Endodermal cell (in vitro differentiated cells): ENCODE data around the gene LDLRAD4. TPM values are rescaled to one million over a fixed set of nuclear protein-coding genes. Genes with fewer than 3 reads are reported as not detected.

Source experiments
- DNase-seq: peaks from one replicate; pipeline ENCODE4 v3.0.0-alpha.2; 2017
- H3K27ac ChIP-seq: 2 replicates; pipeline ENCODE4 v1.5.1; 2013; ENCODE audit warnings: mild to moderate bottlenecking, low read depth, low read length, moderate library complexity
- H3K27me3 ChIP-seq: 2 replicates; pipeline ENCODE4 v1.6.1; 2013; ENCODE audit warnings: mild to moderate bottlenecking, low read length, moderate library complexity; ENCODE audit not compliant: insufficient read depth, control insufficient read depth, poor library complexity, severe bottlenecking
- H3K36me3 ChIP-seq: 2 replicates; pipeline ENCODE4 v1.7.0; 2013; ENCODE audit warnings: mild to moderate bottlenecking, low read length, moderate library complexity; ENCODE audit not compliant: control insufficient read depth, insufficient read depth
- H3K4me1 ChIP-seq: one replicate; pipeline ENCODE4 v1.7.0; 2013; ENCODE audit warnings: low read length; ENCODE audit not compliant: control insufficient read depth, insufficient read depth
- H3K4me3 ChIP-seq: 2 replicates; pipeline ENCODE4 v1.5.1; 2013; ENCODE audit warnings: mild to moderate bottlenecking, low read length, moderate library complexity
- H3K9ac ChIP-seq: 2 replicates; pipeline ENCODE4 v1.6.1; 2013; ENCODE audit warnings: mild to moderate bottlenecking, low read length, moderate library complexity; ENCODE audit not compliant: poor library complexity, severe bottlenecking; ENCODE audit errors: extremely low read depth
- H3K9me3 ChIP-seq: 2 replicates; pipeline ENCODE4 v1.6.1; 2013; ENCODE audit warnings: mild to moderate bottlenecking, low read length, moderate library complexity; ENCODE audit not compliant: control insufficient read depth
- H3K27ac Mint-ChIP-seq: 2 replicates; pipeline ENCODE4 v1.8.0; 2020; ENCODE audit warnings: mixed read lengths
- H3K27me3 Mint-ChIP-seq: 2 replicates; pipeline ENCODE4 v1.8.0; 2021; ENCODE audit warnings: mild to moderate bottlenecking, mixed read lengths; ENCODE audit not compliant: insufficient read depth
- H3K36me3 Mint-ChIP-seq: 2 replicates; pipeline ENCODE4 v1.8.0; 2020; ENCODE audit warnings: low read depth, mixed read lengths
- H3K4me1 Mint-ChIP-seq: 2 replicates; pipeline ENCODE4 v1.8.0; 2020; ENCODE audit warnings: mixed read lengths
- H3K4me3 Mint-ChIP-seq: 2 replicates; pipeline ENCODE4 v1.8.0; 2020; ENCODE audit warnings: mild to moderate bottlenecking, moderate library complexity, mixed read lengths
- H3K9me3 Mint-ChIP-seq: 2 replicates; pipeline ENCODE4 v1.8.0; 2020; ENCODE audit warnings: mild to moderate bottlenecking, mixed read lengths
- WGBS, 2 experiments: methylation state at CpG; one replicate each; pipeline versions ENCODE4 v1.1.5 to v1.1.7; 2013; ENCODE audit warnings: missing lambda C conversion rate in 2 of 2, mixed read lengths in 1 of 2; ENCODE audit not compliant: insufficient coverage in 1 of 2, insufficient read length in 1 of 2; 5-methylcytosine and 5-hydroxymethylcytosine counted together
- total RNA-seq, 2 donors: library from RNA; stranded (reverse); fragmentation: NEBNext Ultra II Directional in 1 of 2; extraction: Animal tissue kit (Norgen Biotek cat#: 25700) in 1 of 2; gene quantifications; 2 replicates in 1 of 2; 3 replicates in 1 of 2; pipeline ENCODE4 v1.2.1, GENCODE V29; 2021
- TF ChIP-seq, protein P1 (sequence below): fragments of 200-600 bp; sonication (generic); conservative IDR thresholded peaks from 2 replicates; pipeline ENCODE4 v1.5.0; 2021; ENCODE audit warnings: antibody characterized with exemption, mild to moderate bottlenecking

The LDLRAD4 gene
- total RNA-seq, 2 donors from 2014 or later, result 14.9 to 15.1 TPM

DNA sequence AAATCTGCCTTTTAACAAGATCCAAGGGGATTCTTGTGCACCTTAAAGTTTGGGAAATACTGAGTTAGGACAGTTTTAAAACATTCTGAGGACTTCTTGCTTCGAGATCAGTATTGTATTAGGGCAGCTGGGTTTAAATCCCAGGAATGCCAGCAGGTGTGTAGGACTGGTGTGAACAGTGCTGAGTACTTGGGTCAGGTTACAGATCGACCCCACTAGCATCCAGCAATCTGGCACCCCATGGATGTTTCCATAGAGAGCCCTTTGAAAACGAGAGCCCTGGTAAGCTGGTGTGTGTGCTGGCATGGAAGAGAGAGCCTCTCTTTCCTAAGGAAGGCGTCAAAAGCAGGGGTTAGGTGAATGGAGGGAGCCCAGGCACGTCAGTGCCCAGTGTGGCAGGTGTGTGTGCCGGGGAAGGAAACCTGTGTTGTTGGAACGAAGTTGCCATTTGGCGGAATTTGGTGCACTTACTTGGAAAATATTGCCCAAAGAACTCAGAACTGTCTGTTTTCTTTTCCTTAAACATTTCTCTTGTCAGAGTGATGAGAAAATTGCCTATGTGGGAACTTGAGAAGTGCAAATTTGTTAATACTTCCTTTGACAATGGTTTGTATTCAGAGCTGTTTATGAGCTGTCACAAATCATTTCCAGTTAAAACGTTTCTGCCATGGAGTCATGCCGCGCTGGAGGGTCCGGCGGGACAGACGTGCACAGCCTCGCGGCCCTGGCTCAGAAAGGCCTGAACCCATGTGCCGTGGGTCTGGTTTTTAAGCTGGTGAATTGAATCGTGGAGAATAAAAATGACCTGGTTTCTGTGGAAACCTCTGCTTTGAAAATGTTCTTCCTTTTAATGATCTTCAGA, 38.1 kb downstream of the LDLRAD4 start:
- H3K27me3 ChIP-seq, result no peaks in the 10 kb centered on the region
- no peak overlapping the region for H3K4me3 ChIP-seq
- peaks cover 24% of the 10 kb centered on the region for H3K4me1 Mint-ChIP-seq
- DNase-seq, result peak; percentile 75
- H3K36me3 ChIP-seq, result no peaks in the 10 kb centered on the region
- H3K9ac ChIP-seq, result no peak overlapping the region
- H3K36me3 Mint-ChIP-seq, result no peaks in the 10 kb centered on the region
- no peaks in the 10 kb centered on the region for H3K27me3 Mint-ChIP-seq
- H3K27ac Mint-ChIP-seq, result no peak overlapping the region
- H3K27ac ChIP-seq, result no peak overlapping the region
- H3K4me3 Mint-ChIP-seq, result no peak overlapping the region
- H3K9me3 Mint-ChIP-seq, result no peaks in the 10 kb centered on the region
- TF ChIP-seq, protein P1, sequence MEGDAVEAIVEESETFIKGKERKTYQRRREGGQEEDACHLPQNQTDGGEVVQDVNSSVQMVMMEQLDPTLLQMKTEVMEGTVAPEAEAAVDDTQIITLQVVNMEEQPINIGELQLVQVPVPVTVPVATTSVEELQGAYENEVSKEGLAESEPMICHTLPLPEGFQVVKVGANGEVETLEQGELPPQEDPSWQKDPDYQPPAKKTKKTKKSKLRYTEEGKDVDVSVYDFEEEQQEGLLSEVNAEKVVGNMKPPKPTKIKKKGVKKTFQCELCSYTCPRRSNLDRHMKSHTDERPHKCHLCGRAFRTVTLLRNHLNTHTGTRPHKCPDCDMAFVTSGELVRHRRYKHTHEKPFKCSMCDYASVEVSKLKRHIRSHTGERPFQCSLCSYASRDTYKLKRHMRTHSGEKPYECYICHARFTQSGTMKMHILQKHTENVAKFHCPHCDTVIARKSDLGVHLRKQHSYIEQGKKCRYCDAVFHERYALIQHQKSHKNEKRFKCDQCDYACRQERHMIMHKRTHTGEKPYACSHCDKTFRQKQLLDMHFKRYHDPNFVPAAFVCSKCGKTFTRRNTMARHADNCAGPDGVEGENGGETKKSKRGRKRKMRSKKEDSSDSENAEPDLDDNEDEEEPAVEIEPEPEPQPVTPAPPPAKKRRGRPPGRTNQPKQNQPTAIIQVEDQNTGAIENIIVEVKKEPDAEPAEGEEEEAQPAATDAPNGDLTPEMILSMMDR, result no peak
- WGBS, 2 experiments, result 80 to 88% methylated on average over 15 to 18 of the region's 18 CpGs
- no peaks in the 10 kb centered on the region for H3K9me3 ChIP-seq
- no peaks in the 10 kb centered on the region for H3K4me1 ChIP-seq

DNA sequence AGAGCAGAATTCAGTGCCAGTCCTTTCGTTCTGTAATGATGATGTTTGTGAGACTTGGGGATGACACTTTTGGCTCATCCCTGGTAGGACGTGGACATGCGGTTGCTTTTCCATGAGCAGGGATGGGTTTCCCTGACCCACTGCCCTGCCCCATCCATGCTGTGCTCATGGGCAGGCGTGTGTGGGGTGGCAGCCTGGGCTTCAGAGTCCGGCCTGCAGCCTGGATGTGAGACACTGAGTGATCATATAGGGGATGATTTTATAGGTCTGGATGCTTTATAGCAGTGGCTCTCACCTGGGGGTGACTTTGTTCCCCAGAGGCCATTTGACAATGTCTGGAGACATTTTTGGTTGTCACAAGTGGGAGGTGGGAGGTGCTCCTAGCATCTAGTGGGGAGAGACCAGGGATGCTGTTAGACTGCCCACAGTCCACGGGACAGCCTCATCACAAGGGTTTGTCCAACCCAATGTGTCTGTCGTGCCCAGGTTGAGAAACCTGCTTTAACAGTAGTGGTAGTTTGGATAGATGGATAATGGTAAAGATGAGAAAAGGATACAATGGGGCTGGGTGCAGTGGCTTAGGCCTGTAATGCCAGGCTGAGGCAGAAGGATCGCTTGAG, 38.9 kb downstream of the LDLRAD4 start:
- H3K27ac Mint-ChIP-seq, result no peak overlapping the region
- WGBS, 2 experiments, result 85 to 89% methylated on average over 7 to 8 of the region's 8 CpGs
- no peaks in the 10 kb centered on the region for H3K4me1 ChIP-seq
- no peaks in the 10 kb centered on the region for H3K27me3 ChIP-seq
- no peaks in the 10 kb centered on the region for H3K36me3 ChIP-seq
- no peak overlapping the region for H3K9ac ChIP-seq
- H3K9me3 ChIP-seq, result no peaks in the 10 kb centered on the region
- H3K9me3 Mint-ChIP-seq, result no peaks in the 10 kb centered on the region
- H3K27me3 Mint-ChIP-seq, result no peaks in the 10 kb centered on the region
- H3K27ac ChIP-seq, result no peak overlapping the region
- DNase-seq, result peak; percentile 34
- H3K36me3 Mint-ChIP-seq, result no peaks in the 10 kb centered on the region
- H3K4me3 Mint-ChIP-seq, result no peak overlapping the region
- peaks cover 24% of the 10 kb centered on the region for H3K4me1 Mint-ChIP-seq
- H3K4me3 ChIP-seq, result no peak overlapping the region
- TF ChIP-seq, protein P1, result no peak

DNA sequence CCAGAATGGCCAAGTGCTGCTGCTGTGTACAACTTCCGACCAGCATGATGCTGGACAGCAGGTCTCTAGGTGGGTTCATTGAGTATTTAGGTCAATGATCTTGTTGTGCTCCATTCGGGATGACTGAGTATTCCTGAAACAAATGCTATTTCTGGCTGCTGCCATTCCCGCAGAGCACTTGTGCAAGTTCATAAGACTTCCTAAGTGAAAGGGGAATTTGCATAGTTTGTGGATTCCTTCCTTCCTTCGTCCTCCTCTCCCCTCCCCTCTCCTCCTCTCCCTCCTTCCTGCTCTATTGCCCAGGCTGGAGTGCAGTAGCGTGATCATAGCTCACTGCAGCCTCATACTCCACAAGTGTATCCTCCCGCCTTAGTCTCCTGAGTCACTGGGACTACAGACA, 40.4 kb downstream of the LDLRAD4 start:
- Mint-ChIP-seq H3K36me3 (no peaks in the 10 kb centered on the region), H3K9me3 (no peaks in the 10 kb centered on the region), H3K4me3 (no peak overlapping the region), H3K4me1 (peaks cover 13% of the 10 kb centered on the region), H3K27ac (peak overlapping the region; percentile 21), H3K27me3 (no peaks in the 10 kb centered on the region)
- no peak overlapping the region for H3K4me3 ChIP-seq
- H3K36me3 ChIP-seq, result no peaks in the 10 kb centered on the region
- no peaks in the 10 kb centered on the region for H3K9me3 ChIP-seq
- TF ChIP-seq, protein P1, result no peak
- no peaks in the 10 kb centered on the region for H3K4me1 ChIP-seq
- no peak for DNase-seq
- no peaks in the 10 kb centered on the region for H3K27me3 ChIP-seq
- H3K9ac ChIP-seq, result no peak overlapping the region
- WGBS, 2 experiments, result 79 to 89% methylated on average over 5 to 6 of the region's 6 CpGs
- H3K27ac ChIP-seq, result no peak overlapping the region
